ENCODE measurements around the gene CTRB1.
"Not testable (repeated sequence)": the region's sequence is repeated elsewhere in the genome, so short reads cannot be mapped to it uniquely, and the experiment has no call there.

Gene CTRB1

DNA sequence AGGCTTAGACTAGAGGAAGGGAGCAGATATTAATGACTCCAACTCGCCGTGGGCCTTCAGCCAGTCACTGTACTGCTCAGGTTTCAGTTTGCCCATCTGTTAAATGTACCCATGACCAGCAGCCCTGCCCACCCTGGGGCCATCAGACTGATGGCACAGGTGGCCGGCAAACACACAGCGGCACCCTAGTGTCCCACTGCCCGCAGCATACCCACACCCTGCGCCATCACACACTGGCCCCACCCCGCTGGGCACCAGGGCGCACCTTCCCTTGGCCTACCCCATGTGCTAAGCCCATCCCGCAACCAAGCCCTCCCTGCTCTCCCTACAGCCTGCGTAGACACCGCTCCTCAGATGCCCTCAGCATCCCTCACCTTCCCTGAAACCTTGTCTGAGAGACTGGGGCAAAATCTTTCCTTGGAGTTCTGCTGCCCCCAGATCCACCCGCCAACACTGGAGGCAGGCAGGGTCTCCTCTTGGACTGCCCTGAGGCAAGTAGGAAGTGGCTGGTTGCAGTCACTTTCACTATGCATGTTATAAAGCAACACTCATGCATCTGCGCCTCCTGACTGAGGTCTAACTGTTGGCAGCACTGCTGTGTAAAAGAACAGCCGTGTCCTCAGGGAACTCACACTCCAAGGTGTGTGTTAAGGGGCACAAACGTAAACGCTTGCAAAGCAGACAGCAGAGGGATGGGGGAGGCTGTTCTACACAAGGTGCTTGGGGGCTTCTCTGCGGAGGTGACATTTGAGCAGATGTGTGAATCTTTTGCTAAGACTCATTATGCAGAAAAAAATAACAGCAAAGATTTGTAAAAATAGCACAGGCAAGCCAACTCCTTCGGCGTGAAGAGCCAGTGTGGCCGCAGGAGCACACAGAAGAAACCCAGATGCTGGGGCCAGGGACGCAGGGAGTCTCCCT, 39.4 kb downstream of the CTRB1 start:
- no peak for DNase-seq

DNA sequence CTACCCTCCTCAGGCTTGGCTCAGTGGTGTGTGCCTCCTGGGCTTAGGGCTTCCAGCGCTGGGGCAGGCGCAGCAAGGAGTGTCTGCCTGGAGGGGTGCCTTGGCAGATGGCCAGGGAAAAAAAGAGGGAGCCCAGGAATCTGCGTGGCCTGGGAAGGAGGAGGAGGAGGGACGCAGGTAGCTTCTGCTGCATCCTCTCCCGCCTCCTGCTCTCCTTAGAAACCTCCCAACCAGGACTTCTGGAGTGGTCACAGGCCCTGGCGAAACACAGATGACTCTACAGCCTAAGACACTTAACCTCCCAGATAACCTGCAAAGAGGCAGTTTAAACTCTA, 40.0 kb downstream of the CTRB1 start:
- no peak for DNase-seq

DNA sequence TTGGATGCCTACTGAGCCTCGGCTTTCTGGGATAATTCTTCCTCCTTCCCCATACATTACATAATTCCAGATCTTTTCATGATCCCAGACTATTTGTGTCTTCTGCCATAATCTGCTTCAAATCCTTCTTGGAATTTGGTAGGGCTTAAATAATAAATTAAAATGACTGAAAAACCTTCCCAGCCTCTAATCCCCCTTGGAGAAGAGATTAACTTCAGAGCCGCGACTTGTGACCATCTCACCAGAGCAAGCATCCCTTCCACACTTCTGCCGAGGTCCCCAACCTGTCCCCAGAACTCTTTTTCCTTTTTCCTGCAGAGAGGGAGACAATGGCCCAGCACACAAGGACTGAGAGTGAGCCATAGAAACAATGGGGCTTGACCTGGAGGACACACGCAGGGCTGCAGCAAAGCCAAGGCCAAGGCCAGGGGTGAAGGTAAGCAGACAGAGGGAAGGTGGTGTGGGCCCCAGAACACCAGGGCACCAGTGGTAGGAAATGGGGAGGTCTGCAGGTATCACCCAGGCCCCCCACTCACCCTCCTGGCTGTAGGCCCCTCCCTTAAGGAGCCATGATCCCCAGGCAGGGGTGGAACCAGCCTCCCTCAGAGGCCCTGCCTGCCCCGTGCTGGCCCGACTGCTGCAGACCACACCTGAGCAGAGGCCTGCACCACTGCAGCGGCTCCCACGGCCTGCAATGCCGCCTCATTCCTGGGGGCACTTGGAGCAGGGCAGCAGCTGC, 42.2 kb downstream of the CTRB1 start:
- no peak for DNase-seq

DNA sequence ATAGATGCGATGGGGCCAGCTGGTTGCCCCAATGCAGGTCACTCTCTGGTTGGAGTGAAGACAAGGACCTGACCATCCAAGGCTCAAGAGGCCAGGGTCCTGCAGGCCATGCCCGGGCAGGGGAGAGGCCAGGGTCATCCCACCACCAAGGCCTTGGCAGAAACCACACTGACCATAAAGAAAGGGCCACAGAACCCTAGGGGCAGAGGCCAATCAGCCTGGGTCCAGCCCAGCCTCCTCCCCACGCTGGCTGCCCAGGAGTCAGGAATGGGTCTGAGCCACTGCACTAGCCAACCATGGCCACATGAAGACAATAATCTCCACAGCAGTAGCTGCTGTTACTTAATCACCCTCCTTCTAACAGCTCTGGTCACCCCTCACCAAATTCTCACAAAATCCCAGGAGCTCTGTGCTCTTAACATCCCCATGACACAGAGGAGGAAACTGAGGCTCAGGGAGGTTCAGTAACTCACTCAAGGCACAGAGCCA, 42.8 kb downstream of the CTRB1 start:
- no peak for DNase-seq

DNA sequence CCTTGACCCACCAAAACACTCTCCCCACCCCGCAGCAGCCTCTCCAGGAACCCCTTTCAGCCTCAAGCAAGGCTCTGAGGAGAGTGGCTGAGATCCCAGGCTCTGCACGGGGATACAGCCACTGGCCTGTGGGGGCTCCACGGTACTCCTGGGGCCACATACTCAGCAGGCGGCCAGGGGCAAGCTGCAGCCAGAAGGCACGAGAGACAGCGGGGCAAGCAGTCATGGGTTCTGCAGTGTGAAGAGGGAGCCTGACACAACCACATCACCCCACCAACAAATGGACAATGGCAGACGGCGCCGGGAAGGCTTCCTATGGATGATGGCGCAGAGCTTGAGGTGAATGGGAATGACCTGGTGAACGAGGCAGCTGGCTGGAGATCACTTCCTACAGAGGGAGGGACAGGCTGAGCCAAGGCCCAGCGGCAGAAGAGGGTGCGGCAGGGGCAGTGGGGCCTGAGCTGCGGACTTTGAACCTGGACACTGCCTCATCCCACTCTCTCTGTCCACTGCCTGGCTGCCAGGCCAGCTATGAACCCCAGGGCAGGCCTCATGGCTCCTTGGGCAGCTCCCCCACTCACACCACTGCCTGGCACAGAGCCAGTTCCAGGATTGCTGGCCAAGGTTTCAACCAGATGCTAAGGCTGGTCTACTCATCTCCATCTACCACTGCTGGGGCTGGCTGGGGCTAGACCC, 43.5 kb downstream of the CTRB1 start:
- no peak for DNase-seq

DNA sequence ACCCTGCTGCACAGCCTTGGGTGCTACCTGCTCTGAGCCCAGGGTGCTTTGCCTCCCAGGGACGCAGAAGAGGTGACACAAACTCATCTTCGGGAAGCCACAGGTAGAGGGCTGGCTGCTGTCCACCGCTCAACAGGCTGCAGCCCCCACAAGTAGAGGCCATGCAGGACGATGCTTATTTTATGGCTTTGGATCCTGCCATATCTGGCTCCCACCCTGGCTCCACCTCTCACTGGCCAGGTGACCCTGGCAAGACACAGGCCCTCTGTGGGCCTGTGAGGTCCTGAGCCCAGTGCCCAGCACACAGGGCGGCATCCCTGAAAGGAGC, 44.0 kb downstream of the CTRB1 start:
- DNase-seq, result no peak

DNA sequence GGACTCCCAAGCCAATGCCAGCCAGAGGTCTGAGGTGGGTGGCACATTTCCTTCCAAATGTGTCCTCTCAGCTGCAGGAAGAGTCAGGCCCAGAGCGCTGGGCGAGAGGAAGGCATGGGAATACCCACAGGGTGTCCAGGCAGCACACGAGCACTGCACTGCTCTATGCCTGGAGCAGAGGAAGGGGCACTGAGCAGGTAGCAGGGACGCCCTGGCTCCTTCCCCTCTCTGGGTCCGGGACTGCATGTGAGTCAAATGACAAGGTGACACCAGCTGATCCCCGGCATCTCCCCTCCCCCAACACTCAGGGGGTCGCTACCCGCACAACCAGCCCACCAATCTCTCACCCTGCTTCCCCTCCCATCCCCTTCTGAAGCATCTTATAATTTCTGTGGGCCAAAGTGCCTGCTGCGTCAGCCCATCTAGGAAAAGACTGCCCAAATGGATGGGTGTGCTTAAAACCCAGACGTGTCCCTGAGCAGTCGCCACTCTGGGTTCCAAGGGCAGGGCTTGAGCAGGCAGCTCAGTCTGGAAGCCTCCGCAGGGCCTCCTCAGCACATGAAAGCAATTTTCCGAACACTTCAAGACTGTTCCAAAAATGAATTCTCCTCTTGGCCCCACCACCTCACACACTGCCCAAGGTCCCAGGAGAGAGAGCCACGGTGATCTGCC, 44.6 kb downstream of the CTRB1 start:
- DNase-seq, result no peak

DNA sequence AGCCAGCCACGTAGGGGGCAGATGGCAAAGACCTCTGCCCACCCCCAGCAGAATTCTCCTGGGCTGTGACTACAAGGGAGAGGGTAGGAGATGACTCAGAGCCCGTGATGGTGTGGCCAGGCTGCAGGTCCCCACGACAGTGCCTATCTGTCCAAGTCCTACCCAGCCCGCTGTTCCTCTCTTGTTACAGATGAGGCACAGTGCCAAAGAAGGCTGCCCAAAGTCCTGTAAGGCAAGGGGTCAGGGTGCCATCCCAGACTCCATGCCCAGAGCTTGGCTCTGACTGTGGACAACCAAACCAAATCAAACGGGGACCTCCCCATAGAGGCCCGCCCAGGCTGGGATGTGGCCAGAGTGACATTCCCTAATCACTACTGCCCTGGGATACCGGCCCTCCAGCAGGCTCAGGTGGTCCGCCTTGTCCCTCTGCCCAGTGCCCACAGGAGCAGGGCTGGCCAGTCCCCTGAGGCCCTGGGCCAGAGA, 45.2 kb downstream of the CTRB1 start:
- DNase-seq, result no peak

DNA sequence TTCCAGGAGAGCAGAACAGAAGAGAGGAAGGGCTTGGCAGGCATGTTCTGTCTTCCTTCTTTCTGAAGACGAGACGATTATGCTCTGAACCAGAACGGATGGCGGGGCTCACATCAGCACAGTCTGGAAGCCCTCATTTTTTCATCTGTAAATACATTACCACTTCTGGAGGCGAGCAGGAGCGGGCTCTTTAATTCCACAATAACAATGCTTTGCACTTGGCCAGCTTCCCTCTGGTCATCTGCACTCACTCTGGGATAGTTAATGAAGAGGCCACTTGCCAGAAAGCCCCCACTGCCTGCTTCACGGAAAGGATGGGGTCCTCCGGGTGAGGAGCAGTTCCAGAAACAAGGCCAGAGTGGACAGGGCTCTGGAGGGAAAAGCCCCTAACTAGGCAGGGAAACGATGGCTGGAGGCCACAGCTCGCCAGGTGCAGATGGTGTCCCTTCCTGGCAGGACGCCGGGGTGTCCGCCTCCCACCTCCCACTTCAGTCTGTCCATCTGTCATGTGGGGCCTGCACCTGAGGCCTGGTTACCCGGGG, 45.7 kb downstream of the CTRB1 start:
- no peak for DNase-seq

DNA sequence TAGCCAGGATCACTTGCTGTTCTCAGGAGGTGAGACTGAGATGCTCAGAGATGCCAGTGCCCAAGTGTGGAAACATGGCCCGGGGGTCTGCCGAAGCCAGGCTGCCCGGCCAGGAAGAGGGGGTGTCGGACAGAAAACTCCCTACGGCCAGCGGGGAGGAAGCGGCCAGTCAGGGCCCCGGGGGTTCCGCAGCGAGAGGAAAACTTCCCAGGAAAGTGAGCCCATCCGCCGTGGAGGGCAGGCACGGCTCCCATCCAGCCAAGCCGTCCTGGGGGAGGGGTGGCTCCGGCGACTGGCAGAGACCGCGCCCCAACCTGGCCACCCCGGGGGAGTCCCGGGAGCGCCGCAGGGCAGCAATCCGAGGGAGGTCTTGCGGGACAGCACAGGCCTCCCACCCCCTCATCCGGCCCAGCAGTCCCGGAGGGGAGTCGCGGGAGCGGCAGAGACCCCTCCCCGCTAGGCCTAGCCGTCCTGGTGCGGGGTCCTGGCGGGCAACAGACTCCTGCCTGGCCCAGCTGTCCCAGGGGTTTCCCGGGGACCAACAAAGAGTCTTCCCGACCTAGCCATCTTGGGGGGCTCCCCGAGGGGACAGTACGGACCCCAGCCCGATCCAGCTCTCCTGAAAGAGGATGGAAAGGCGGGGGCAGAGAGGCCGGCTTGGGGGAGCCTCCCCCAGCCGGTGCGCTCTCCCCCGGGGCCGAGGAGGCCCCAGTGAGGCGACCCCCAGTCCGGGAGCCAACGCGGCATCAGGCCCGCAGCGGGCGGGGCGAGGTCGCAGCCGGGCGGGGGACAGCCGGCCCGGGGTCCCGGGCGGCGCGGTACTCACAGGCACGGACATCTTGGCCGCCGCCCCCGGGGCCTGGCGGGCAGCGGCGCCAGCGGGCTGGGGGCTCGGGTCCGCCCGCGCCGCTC, 46.5 kb downstream of the CTRB1 start:
- DNase-seq, result no peak

DNA sequence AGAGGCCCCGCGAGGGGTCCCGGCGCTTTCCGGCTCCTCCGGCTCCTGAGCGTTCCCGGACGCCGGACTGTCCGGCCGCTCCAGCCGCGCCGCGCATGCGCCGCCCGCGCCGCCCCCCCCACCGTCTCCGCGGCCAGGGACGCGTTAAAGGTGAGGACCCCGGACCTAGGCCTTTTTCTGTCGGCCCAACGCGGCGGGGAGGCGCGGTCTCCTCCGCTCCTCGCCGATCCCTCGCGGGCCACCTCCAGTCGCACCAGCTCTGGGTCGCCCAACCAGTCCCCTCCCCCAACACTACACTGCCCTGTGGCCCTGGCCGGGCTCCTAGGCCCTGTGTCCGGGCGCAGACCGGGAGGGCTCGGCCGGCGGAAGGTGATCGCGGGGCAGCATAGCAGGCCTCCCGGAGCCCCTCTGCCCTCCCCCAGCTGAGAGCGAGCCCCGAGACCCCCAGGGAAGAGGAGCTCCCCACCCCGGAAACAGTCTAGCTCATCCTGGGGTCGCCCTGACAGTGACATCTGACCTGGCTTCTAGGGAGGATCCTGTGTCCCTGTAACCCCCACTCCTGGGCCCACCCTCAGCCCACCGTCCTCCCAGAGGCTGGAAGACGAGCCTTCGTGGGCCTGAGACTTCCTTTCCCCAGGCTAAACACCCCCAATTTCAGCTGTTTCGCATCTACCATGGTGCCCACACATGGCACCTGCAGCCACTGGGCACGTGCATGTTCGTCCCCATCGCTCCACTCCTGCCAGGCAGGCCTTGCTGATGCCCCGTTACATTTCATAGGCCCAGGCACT, 47.3 kb downstream of the CTRB1 start:
- peak; percentile 27 for DNase-seq

DNA sequence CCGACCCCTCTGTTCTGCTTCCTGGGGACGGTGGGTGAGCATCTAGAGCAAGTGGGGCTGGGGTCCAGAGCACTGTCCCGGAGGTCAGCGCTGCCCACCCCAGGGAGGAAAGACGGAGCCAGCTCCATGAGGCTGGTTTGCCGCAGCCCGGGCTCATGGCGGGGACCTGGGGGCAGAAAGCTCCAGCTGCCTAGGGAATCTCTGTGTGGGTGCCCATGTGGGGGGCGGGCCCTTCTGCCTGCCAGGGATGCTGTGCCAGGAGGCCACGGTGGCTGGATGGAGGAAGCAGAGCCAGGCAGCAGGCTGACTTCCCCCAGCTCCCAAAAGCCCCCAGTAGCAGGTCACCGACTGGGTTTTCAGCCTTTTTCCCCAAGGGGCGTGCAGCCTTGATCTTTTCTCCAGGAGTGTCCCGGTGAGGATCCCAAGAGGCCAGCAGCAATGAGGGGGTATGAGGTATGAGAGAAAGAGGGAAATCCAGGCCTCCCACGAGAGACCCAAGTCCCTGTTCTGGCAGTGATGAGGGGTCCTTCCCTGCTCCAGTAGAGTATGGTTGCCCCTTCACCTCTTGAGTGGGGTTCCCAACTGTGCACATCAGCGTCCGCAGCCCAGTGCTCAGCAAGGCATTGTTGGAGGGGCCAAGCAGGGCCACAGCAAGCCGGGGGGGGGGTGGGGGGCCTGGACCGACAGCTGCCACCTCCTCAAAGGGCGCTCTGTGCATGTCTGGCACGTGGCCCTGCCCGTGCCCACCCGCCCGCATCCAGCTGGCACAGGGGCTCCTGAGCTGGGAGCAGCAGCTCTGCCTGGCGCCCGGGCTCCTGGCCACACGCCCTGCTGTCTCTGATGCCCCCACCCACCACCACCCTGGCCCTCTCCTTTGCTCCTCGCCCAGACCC, 48.2 kb downstream of the CTRB1 start:
- no peak for DNase-seq

DNA sequence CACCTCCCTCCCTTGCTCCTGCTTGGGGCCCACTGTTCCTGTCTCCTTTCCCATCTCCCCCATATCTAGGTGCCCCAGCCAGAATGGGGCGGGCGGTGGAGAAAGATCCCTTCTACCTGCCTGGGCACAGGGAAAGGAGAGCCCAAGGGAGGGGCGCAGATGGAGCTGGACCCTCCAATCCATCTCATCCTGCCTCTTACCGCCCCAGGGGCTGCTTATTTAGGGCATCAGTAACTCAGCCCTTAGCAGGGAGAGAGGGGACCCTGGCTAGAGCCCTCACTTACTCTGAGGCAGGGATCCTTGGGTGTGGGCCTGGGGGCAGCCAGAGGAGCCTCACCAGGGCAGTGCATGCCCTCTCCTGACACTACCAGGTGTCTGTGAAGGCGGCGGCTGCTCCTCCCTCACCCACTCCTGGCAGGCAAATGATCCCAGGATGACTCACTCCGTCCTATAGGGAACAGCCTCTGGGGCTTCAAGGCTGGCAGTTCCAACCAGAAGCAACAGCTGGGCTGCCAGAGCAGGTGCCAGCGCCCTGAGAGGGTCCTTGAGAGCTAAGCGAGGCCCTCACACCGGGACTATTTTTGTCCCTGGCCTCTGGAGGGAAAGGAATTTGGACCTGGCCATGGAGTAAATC, 49.0 kb downstream of the CTRB1 start:
- peak; percentile 81 for DNase-seq

DNA sequence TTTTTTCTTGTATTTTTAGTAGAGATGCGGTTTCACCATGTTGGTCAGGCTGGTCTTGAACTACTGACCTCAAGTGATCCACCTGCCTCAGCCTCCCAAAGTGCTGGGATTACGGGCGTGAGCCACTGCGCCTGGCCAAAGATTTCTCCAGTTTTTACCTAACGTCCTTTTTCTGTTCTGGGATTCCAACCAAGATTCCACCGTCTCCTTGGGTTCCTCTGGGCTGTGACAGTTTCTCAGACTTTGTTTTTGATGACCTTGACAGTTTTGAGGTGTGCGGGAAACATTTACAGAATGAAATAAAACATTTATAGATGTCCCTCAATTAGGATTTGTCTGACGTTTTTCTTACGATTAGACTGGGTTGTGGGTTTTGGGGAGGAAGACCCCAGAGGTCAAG, 50.6 kb downstream of the CTRB1 start:
- not testable (repeated sequence) for DNase-seq

DNA sequence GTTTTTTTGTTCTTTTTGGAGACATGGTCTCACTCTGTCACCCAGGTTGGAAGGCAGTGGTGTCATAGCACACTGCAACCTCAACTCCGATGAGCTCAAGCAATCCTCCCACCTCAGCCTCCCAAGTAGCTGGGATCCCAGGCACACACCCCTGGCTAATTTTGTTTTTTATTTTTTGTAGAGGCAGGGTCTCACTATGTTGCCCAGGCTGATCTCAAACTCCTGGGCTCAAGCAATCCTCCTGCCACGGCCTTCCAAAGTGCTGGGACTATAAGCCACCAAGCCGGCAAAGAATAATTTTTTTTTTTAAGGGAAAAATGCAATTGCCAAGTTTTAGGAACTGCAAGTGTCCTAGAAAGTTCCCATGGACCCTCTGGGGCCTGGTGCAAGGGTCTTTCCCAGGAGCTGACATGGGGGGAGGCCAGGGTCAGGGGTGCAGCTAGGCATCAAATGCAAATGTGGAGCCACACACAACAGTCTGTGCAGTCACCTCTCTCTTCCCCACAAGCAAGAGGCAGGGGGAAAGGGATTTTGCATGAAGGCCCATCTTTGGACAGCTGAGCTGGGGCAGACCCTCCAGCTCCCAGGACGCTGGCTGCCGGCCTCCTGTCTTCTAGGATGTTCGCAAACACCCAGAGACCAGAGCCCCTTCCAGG, 52.8 kb downstream of the CTRB1 start:
- no peak for DNase-seq

DNA sequence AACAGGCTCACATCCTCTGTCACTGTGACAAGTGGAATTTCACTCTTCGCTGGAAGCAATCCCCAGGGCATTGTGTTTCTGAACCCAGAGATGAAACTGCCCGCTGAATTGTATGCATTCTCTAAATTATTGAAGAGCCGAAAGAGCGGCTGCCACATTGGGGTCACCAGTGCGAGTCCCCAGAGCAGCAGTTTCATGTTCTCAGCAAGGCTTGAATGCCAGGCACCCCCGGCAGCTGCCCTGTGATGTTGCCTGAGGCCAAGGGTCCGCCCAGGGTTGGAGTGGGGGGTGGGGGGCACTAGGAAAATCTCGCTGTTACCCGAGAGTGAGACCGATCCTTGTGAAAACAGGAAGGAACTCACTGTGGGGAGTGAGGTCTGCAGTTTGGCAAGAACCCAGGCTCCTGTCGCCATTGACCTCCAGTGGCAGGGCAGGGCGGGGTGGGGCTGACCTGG, 53.3 kb downstream of the CTRB1 start:
- DNase-seq, result no peak

DNA sequence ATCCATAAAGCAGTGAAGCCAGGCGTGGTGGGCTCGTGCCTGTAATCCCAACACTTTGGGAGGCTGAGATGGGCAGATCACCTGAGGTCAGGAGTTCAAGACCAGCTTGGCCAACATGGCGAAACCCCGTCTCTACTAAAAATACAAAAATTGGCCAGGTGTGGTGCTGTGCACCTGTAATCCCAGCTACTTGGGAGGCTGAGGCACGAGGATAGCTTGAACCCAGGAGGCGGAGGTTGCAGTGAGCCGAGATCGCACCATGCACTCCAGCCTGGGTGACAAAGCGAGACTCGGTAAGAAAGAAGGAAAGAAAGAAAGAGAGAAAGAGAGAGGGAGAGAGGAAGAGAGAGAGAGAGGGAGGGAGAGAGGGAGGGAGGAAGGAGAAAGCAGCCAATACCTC, 53.8 kb downstream of the CTRB1 start:
- DNase-seq, result not testable (repeated sequence)

All from NCI-H510A treated with DMSO at 0.1 percent for 48 hours (cell line).